ENCODE results near the gene IL2RG.

Gene IL2RG

DNA sequence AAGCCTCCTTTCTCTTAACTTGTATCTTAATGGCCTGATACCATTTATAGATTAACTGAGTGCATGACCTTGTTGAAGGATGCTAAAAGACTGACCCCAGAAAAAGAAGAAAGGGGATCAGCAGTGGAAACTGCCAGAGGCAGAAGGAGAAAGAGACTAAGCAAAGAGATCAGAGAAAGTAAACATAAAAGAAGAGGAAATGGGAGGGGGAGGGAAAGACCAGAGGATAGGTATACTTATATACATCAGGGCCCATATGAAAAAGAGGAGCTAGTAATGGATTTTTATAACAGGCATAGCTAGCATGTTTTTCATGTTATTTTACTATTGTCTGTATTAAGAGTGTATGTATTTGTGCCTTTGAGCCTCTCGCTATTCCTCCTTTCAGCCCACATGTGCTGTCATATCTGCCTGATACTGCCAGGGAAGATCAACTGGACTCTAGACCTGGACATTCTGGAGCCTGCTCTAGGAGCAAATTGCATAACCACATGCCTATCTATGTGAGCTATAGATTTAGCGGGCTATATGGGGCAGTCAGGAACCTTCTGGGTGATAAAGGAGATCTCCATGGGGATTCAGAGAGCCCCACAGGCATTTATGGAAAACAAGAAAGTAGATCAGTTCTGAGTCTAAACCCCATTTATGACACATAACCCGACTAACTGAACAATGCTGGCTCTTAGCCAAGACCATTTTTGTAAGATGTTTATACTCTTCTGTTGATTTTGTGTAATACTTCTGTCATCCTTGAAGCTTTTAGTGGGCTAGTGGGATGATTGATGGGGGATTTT, 29.9 kb downstream of the IL2RG start:
- in situ Hi-C loops (cut with MboI; ENCODE audit: low sequenced_read_pairs): no loop called here

DNA sequence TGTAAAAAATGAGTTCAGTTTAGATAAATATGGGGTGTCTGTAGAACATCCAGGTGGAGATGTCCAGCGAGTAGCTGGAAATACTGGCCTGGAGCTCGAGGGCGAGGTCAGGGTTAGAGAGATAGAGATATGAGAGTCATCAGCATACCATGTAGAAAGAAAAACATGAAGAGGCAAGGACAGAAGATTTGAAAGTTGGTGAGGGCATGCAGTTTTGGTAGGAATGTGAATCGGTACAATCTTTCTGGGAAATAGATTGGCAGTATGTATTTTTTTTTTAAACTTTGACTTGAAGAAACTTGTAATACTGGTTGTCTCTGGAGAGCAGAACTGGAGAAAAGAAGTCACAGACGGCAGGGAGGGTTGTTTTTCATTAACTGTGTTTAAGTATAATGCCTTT, 40.8 kb downstream of the IL2RG start:
- in situ Hi-C loops (cut with MboI; ENCODE audit: low sequenced_read_pairs): no loop called here

- in situ Hi-C loops (cut with MboI; ENCODE audit: low sequenced_read_pairs): no loop called here
Observed at GRCh38 chrX:71068044-71068918, 43.1 kb downstream of the IL2RG start, which contains the start of gene SNX12. TSS of gene SNX12 (minus strand) at chrX:71068334. CDS start at chrX:71068306, 28 bp downstream.

- in situ Hi-C loops (cut with MboI; ENCODE audit: low sequenced_read_pairs): no loop called here
Observed at GRCh38 chrX:71067712-71068043, 43.7 kb downstream of the IL2RG start.

DNA sequence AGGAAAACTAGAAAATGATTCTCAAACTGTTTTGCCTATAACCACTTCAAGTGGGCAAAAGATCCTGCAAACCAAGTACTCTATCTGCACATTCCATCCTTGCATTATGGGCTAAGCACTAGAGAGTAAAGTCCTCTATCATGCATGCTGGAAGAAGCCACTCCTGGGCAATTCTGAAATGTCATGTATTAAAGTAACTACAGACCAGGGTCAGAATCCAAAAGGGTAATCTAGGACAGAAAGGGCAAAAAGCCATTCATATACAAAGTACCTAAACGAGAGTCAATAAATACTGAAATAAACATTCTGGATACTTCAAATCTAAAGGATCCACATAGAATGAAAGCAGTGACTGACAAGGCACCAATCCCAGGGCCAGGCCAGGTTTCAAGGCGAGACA, 44.3 kb downstream of the IL2RG start:
- in situ Hi-C loops (cut with MboI; ENCODE audit: low sequenced_read_pairs): no loop called here

DNA sequence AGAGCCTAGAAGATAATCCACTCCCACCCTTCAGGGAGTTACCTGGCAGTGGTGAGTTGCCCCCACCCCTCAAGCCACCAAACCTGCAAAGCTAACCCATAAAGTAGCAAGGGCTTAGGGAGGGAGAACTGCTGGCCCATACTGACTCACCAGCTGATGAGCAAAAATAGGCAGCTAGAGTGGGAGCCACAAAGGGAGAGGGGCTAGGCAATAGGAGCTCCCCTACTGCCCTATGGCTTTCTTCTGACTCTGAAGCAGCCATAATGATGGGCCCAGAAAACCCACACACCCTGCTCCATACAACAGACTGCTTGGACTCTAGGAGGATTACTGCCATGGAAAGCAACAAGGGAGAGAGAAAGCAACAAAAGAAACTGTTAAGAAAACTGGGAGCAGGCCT, 51.2 kb downstream of the IL2RG start:
- in situ Hi-C loops (cut with MboI; ENCODE audit: low sequenced_read_pairs): no loop called here

DNA sequence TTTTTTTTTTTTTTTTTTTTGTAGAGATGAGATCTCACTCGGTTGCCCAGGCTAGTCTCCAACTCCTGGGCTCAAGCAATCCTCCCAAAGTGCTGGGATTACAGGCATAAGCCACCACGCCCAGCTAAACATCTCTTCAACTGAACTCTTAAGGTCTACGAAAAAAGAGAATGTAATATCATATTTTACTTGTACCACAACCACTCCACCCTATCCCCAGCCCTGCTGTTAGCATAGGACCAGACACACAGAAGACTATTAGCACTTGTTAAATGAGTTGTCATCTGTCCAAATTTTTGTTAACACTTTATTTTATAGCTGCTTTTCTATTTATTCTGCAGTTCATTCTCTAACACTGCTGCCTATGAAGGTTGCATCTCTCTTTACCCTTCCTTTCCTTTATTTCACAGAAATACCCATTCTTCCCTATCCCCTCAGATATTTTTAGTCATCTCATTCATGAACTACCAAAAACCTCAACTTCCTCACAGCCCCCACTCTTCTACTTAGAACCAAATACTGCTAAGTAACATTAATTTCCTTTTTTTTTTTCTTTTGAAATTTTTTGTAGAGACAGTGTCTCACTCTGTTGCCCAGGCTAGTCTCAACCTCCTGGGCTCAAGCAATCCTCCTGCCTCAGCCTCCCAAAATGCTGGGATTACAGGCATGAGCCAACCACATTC, 53.4 kb downstream of the IL2RG start:
- in situ Hi-C loops (cut with MboI; ENCODE audit: low sequenced_read_pairs): no loop called here
